ENCODE data around the gene PTPRG. TPM values are rescaled to one million over a fixed set of nuclear protein-coding genes. Genes with fewer than 3 reads are reported as not detected.

PTPRG gene
- total and polyA plus RNA-seq, 4 donors = 3.6 to 35.6 (median 8.1) TPM

- Histone ChIP-seq H3K4me1 (ENCODE audit: control insufficient read depth in 4 of 4, insufficient read depth in 4 of 4, low read length in 3 of 4) (peaks cover 0 to 14% (median 6%) of the 10 kb centered on the region in 4 donors), H3K36me3 (ENCODE audit: control insufficient read depth in 4 of 4, insufficient read depth in 3 of 4, low read depth in 1 of 4, low read length in 3 of 4) (no peaks in the 10 kb centered on the region), H3K4me3 (ENCODE audit: low read depth in 1 of 3, low read length in 3 of 3) (no peak overlapping the region), H3K9ac (ENCODE audit: low read depth in 1 of 2, low read length in 2 of 2) (no peak overlapping the region), H3K27me3 (ENCODE audit: control insufficient read depth in 4 of 4, insufficient read depth in 4 of 4, low read length in 3 of 4) (no peaks in the 10 kb centered on the region), H3K27ac (ENCODE audit: low read depth in 1 of 2, low read length in 2 of 2) (no peak overlapping the region), H3K9me3 (ENCODE audit: control insufficient read depth in 4 of 4, low read length in 3 of 4) (no peaks in the 10 kb centered on the region)
- DNase-seq (ENCODE audit: low spot score) = no peak
- TF ChIP-seq GABPA (IDR thresholded peaks at IDR 0.05 in 1 of 2, conservative IDR thresholded peaks at IDR 0.05 in 1 of 2) (no peak), ATF3 (IDR thresholded peaks at IDR 0.05) (no peak), SP1 (IDR thresholded peaks at IDR 0.05) (no peak), RAD21 (IDR thresholded peaks at IDR 0.05) (no peak), EGR1 (IDR thresholded peaks at IDR 0.05; ENCODE audit: low read depth in 2 of 2) (no peak), HNF4A (conservative IDR thresholded peaks at IDR 0.05) (no peak), NR2F2 (IDR thresholded peaks at IDR 0.05) (no peak), TAF1 (conservative IDR thresholded peaks at IDR 0.05) (no peak), ZBTB33 (IDR thresholded peaks at IDR 0.05) (no peak), YY1 (IDR thresholded peaks at IDR 0.05) (no peak), REST (IDR thresholded peaks at IDR 0.05) (no peak), MAX (IDR thresholded peaks at IDR 0.05) (no peak), CTCF (IDR thresholded peaks at IDR 0.05; ENCODE audit: low read depth, low read length, missing input control) (no peak), FOXA1 (IDR thresholded peaks at IDR 0.05) (no peak)
These were observed 138.3 kb downstream of the PTPRG start for GRCh38 chr3:61699622-61700021.

- 86% methylated on average over 1 of the region's 1 CpG for WGBS
- no peak overlapping the region for H3K4me3 ChIP-seq (ENCODE audit: low read depth in 1 of 3, low read length in 3 of 3)
- no peak for TF ChIP-seq RXRA (IDR thresholded peaks at IDR 0.05)
- no peak for TF ChIP-seq RAD21 (IDR thresholded peaks at IDR 0.05)
- TF ChIP-seq SP1 (IDR thresholded peaks at IDR 0.05) = no peak
- TF ChIP-seq EGR1 (IDR thresholded peaks at IDR 0.05; ENCODE audit: low read depth in 2 of 2) = no peak
- no peak for TF ChIP-seq REST (IDR thresholded peaks at IDR 0.05)
- no peak for TF ChIP-seq TAF1 (conservative IDR thresholded peaks at IDR 0.05)
- TF ChIP-seq GABPA (IDR thresholded peaks at IDR 0.05 in 1 of 2, conservative IDR thresholded peaks at IDR 0.05 in 1 of 2) = no peak
- TF ChIP-seq HNF4A (conservative IDR thresholded peaks at IDR 0.05) = no peak
- TF ChIP-seq FOXA1 (IDR thresholded peaks at IDR 0.05) = no peak
- no peak for TF ChIP-seq ATF3 (IDR thresholded peaks at IDR 0.05)
- no peak for TF ChIP-seq ZBTB33 (IDR thresholded peaks at IDR 0.05)
- TF ChIP-seq HNF4G (IDR thresholded peaks at IDR 0.05) = no peak
- no peak for TF ChIP-seq FOXA2 (IDR thresholded peaks at IDR 0.05)
These were observed 139.6 kb downstream of the PTPRG start for GRCh38 chr3:61701011-61701410.

More at GRCh38 chr3:61701011-61701410, 139.6 kb downstream of the PTPRG start:
- H3K27me3 ChIP-seq (ENCODE audit: control insufficient read depth in 4 of 4, insufficient read depth in 4 of 4, low read length in 3 of 4) = no peaks in the 10 kb centered on the region
- H3K27ac ChIP-seq (ENCODE audit: low read depth in 1 of 2, low read length in 2 of 2) = no peak overlapping the region
- DNase-seq (ENCODE audit: low spot score) = no peak
- H3K4me1 ChIP-seq (ENCODE audit: control insufficient read depth in 4 of 4, insufficient read depth in 4 of 4, low read length in 3 of 4) = peaks cover 0 to 18% (median 8%) of the 10 kb centered on the region in 4 donors
- H3K36me3 ChIP-seq (ENCODE audit: control insufficient read depth in 4 of 4, insufficient read depth in 3 of 4, low read depth in 1 of 4, low read length in 3 of 4) = no peaks in the 10 kb centered on the region
- no peaks in the 10 kb centered on the region for H3K9me3 ChIP-seq (ENCODE audit: control insufficient read depth in 4 of 4, low read length in 3 of 4)
- no peak overlapping the region for H3K9ac ChIP-seq (ENCODE audit: low read depth in 1 of 2, low read length in 2 of 2)

All from liver (tissue), 9 donors.